HepG2 (cell line): ENCODE data around the gene OTUD4. TPM values are rescaled to one million over a fixed set of nuclear protein-coding genes. Genes with fewer than 3 reads are reported as not detected.

Experiments
- AHR ChIP-seq: IDR thresholded peaks from 2 replicates; pipeline ENCODE4 v1.6.1; 2018; ENCODE audit warnings: missing genetic modification reagents, missing compliant biosample characterization
- ATF1 ChIP-seq: IDR thresholded peaks from 2 replicates; pipeline ENCODE4 v1.6.1; 2016; ENCODE audit warnings: mild to moderate bottlenecking, control low read depth
- DNMT1 ChIP-seq: sonication (generic); formaldehyde crosslinking; IDR thresholded peaks from 2 replicates; pipeline ENCODE4 v1.5.1; 2020; ENCODE audit warnings: mild to moderate bottlenecking, missing genetic modification reagents
- POLR2G ChIP-seq: fragments of 200-400 bp; formaldehyde crosslinking; IDR thresholded peaks from 2 replicates; pipeline ENCODE4 v1.6.1; 2018; ENCODE audit warnings: mild to moderate bottlenecking, low read depth, low read length, moderate library complexity
- RFX5 ChIP-seq: IDR thresholded peaks from 2 replicates; pipeline ENCODE4 v1.6.1; 2011; ENCODE audit warnings: low read depth, low read length, improper control_type of control experiment
- SMYD3 ChIP-seq: sonication (generic); formaldehyde crosslinking; IDR thresholded peaks from 2 replicates; pipeline ENCODE4 v1.8.1; 2023; ENCODE audit warnings: mild to moderate bottlenecking, missing genetic modification reagents
- SNRNP70 ChIP-seq: fragments of 200-400 bp; formaldehyde crosslinking; IDR thresholded peaks from 2 replicates; pipeline ENCODE4 v1.6.1; 2017; ENCODE audit warnings: mild to moderate bottlenecking, low read depth, low read length, moderate library complexity
- ZBTB1 ChIP-seq: sonication (generic); formaldehyde crosslinking; IDR thresholded peaks from 2 replicates; pipeline ENCODE4 v1.4.0; 2020; ENCODE audit warnings: missing genetic modification reagents, borderline replicate concordance
- ZBTB20 ChIP-seq: sonication (generic); formaldehyde crosslinking; IDR thresholded peaks from 2 replicates; pipeline ENCODE4 v1.8.1; 2023; ENCODE audit warnings: missing genetic modification reagents, low read depth, mild to moderate bottlenecking, borderline replicate concordance
- ZNF33A ChIP-seq: sonication (generic); formaldehyde crosslinking; IDR thresholded peaks from 2 replicates; pipeline ENCODE4 v1.5.1; 2020; ENCODE audit warnings: missing genetic modification reagents, mild to moderate bottlenecking, moderate library complexity, borderline replicate concordance
- ZNF350 ChIP-seq: sonication (generic); formaldehyde crosslinking; IDR thresholded peaks from 2 replicates; pipeline ENCODE4 v1.4.0; 2020; ENCODE audit warnings: mild to moderate bottlenecking, low read depth, missing genetic modification reagents, borderline replicate concordance
- ZNF431 ChIP-seq: sonication (generic); formaldehyde crosslinking; IDR thresholded peaks from 2 replicates; pipeline ENCODE4 v1.9.0; 2022; ENCODE audit warnings: missing genetic modification reagents, low read depth, mild to moderate bottlenecking, borderline replicate concordance
- ZNF451 ChIP-seq: sonication (generic); formaldehyde crosslinking; IDR thresholded peaks from 2 replicates; pipeline ENCODE4 v1.5.0; 2020; ENCODE audit warnings: mild to moderate bottlenecking, missing genetic modification reagents
- ZNF646 ChIP-seq: sonication (generic); formaldehyde crosslinking; IDR thresholded peaks from 2 replicates; pipeline ENCODE4 v1.9.0; 2021; ENCODE audit warnings: mild to moderate bottlenecking, missing genetic modification reagents
- ZNF672 ChIP-seq: sonication (generic); formaldehyde crosslinking; IDR thresholded peaks from 2 replicates; pipeline ENCODE4 v1.8.1; 2022; ENCODE audit warnings: missing genetic modification reagents
- ZNF772 ChIP-seq: sonication (generic); formaldehyde crosslinking; IDR thresholded peaks from 2 replicates; pipeline ENCODE4 v1.5.0; 2020; ENCODE audit warnings: mild to moderate bottlenecking, missing genetic modification reagents
- polyA plus RNA-seq, 8 experiments: library from polyadenylated mRNA; depleted of rRNA in 3 of 8; stranded (reverse) in 7 of 8; unstranded in 1 of 8; fragments of >200 nt; fragmentation: Illumina TruSeq in 4 of 8; extraction: Trizol in 4 of 8; gene quantifications; 2 replicates each; pipeline versions ENCODE4 v1.2.1 to v1.2.3, GENCODE V29; 2011 to 2016; ENCODE audit warnings: low read depth in 4 of 8, missing spikeins in 1 of 8, mixed read lengths in 1 of 8; ENCODE audit not compliant: insufficient read depth in 1 of 8
- total RNA-seq, 5 experiments: library from RNA; depleted of rRNA; stranded (reverse); fragments of >200 nt; fragmentation: Illumina TruSeq; extraction: Trizol; gene quantifications; 2 replicates each; pipeline ENCODE4 v1.2.3, GENCODE V29; 2016; ENCODE audit warnings: low read depth in 1 of 5
- TF ChIP-seq, protein P1 (sequence below): sonication (generic); formaldehyde crosslinking; IDR thresholded peaks from 2 replicates; pipeline ENCODE4 v1.5.0; 2020; ENCODE audit warnings: missing genetic modification reagents
- TF ChIP-seq, protein P2 (sequence below): sonication (generic); formaldehyde crosslinking; IDR thresholded peaks from 2 replicates; pipeline ENCODE4 v1.5.1; 2020; ENCODE audit warnings: missing genetic modification reagents, mild to moderate bottlenecking, borderline replicate concordance

The OTUD4 gene
- total and polyA plus RNA-seq, 2 of the 13 experiments (the other 11 are each of a cell fraction or from before 2014, with no cell fraction given), result 16.1 to 18.0 TPM

GRCh38 chr4:145097821-145098674, 82.3 kb downstream of the OTUD4 start, which contains the start of the genes ABCE1 and ANAPC10 (continued):
- peak; percentile 72 for TF ChIP-seq ZBTB20
- TF ChIP-seq POLR2G, result peak; percentile 94
- peak; percentile 99 for TF ChIP-seq ATF1
- TF ChIP-seq DNMT1, result no peak
- no peak for TF ChIP-seq SNRNP70
- TF ChIP-seq, protein P1, sequence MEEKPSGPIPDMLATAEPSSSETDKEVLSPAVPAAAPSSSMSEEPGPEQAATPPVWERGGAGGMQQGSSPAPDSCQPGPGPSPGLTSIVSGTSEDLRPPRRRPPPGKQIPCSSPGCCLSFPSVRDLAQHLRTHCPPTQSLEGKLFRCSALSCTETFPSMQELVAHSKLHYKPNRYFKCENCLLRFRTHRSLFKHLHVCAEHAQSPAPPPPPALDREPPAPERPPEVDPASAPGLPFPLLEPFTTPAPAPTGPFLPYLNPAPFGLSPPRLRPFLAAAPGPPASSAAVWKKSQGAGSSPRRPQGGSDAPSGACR, result 0 out of 2 replicates have a peak, but pooled peaks have one; percentile 73
- TF ChIP-seq ZNF451, result peak; percentile 40; the same call in 1 of the 2 replicates
- TF ChIP-seq RFX5, result peak; percentile 78; the same call in 1 of the 2 replicates
- no peak for TF ChIP-seq ZBTB1
- TF ChIP-seq ZNF33A (CRISPR knock-in tag), result no peak
- no peak for TF ChIP-seq SMYD3
- TF ChIP-seq ZNF431 (CRISPR knock-in tag), result peak; percentile 57; the same call in 1 of the 2 replicates
- TF ChIP-seq ZNF672 (CRISPR knock-in tag), result no peak; the same call in 1 of the 2 replicates
- TF ChIP-seq ZNF350, result peak; percentile 95
- TF ChIP-seq ZNF646, result 0 out of 2 replicates have a peak, but pooled peaks have one; percentile 11
- TF ChIP-seq, protein P2, sequence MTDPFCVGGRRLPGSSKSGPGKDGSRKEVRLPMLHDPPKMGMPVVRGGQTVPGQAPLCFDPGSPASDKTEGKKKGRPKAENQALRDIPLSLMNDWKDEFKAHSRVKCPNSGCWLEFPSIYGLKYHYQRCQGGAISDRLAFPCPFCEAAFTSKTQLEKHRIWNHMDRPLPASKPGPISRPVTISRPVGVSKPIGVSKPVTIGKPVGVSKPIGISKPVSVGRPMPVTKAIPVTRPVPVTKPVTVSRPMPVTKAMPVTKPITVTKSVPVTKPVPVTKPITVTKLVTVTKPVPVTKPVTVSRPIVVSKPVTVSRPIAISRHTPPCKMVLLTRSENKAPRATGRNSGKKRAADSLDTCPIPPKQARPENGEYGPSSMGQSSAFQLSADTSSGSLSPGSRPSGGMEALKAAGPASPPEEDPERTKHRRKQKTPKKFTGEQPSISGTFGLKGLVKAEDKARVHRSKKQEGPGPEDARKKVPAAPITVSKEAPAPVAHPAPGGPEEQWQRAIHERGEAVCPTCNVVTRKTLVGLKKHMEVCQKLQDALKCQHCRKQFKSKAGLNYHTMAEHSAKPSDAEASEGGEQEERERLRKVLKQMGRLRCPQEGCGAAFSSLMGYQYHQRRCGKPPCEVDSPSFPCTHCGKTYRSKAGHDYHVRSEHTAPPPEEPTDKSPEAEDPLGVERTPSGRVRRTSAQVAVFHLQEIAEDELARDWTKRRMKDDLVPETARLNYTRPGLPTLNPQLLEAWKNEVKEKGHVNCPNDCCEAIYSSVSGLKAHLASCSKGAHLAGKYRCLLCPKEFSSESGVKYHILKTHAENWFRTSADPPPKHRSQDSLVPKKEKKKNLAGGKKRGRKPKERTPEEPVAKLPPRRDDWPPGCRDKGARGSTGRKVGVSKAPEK (CRISPR knock-in tag), result peak; percentile 51; the same call in 1 of the 2 replicates
- TF ChIP-seq AHR (CRISPR knock-in tag), result peak; percentile 70; the same call in 1 of the 2 replicates
- peak; percentile 92; the same call in 1 of the 2 replicates for TF ChIP-seq ZNF772 (CRISPR knock-in tag)
